PC-3 (cell line): ENCODE results near the gene RBM25. TPM values are rescaled to one million over a fixed set of nuclear protein-coding genes. Genes with fewer than 3 reads are reported as not detected.

ENCODE experiments used
- ATAC-seq: fragments of 200-7000 bp; cut with Tn5 transposase; 2 replicates; pipeline ENCODE4 v1.9.1; 2020; ENCODE audit warnings: mild to moderate bottlenecking, moderate library complexity
- BruUV-seq: library from RNA; stranded (reverse); fragments of 400-500 nt; replicated peaks from 2 replicates; lab custom pipeline; 2021; lab: Mats Ljungman, UMichigan
- CTCF ChIA-PET: fragments of 300-600 bp; sonication (Branson Sonifier 250); formaldehyde crosslinking; loops from one replicate; lab custom pipeline; 2022; ENCODE audit warnings: antibody characterized with exemption; lab: Charles Lee
- POLR2A ChIA-PET: fragments of 300-600 bp; sonication (Branson Sonifier 250); formaldehyde crosslinking; loops from one replicate; lab custom pipeline; 2022; ENCODE audit warnings: antibody characterized with exemption; ENCODE audit not compliant: unreplicated experiment; lab: Charles Lee
- DNase-seq: peaks from one replicate; pipeline ENCODE4 v3.0.0-alpha.2; 2015
- H2AFZ ChIP-seq: fragments of 300-600 bp; sonication (generic); 2 replicates; pipeline ENCODE4 v1.6.0; 2016; ENCODE audit warnings: antibody characterized with exemption, low read length
- H3F3A ChIP-seq: fragments of 300-600 bp; sonication (generic); one replicate; pipeline ENCODE4 v1.6.0; 2017; ENCODE audit warnings: antibody characterized with exemption, low read length, control low read depth, mild to moderate bottlenecking; ENCODE audit not compliant: unreplicated experiment
- H3K27ac ChIP-seq: fragments of 300-600 bp; sonication (generic); 2 replicates; pipeline ENCODE4 v1.5.1; 2016; ENCODE audit warnings: mild to moderate bottlenecking, low read length
- H3K27me3 ChIP-seq: fragments of 300-600 bp; sonication (generic); 2 replicates; pipeline ENCODE4 v1.6.1; 2016; ENCODE audit warnings: low read length, mixed read lengths
- H3K36me3 ChIP-seq: fragments of 300-600 bp; sonication (generic); 2 replicates; pipeline ENCODE4 v1.6.1; 2016; ENCODE audit warnings: low read depth, mixed run types, low read length, mixed read lengths
- H3K4me1 ChIP-seq: fragments of 300-600 bp; sonication (generic); 2 replicates; pipeline ENCODE4 v1.5.1; 2016; ENCODE audit warnings: low read length; ENCODE audit not compliant: insufficient read depth
- H3K4me2 ChIP-seq: fragments of 300-600 bp; sonication (generic); 2 replicates; pipeline ENCODE4 v1.6.0; 2016; ENCODE audit warnings: low read length
- H3K4me3 ChIP-seq: fragments of 300-600 bp; sonication (generic); 2 replicates; pipeline ENCODE4 v1.5.1; 2016; ENCODE audit warnings: mild to moderate bottlenecking, low read length, mixed read lengths
- H3K79me2 ChIP-seq: fragments of 300-600 bp; sonication (generic); 2 replicates; pipeline ENCODE4 v1.6.1; 2017; ENCODE audit warnings: low read length, mixed read lengths
- H3K9ac ChIP-seq: fragments of 300-600 bp; sonication (generic); 2 replicates; pipeline ENCODE4 v1.6.0; 2016; ENCODE audit warnings: mild to moderate bottlenecking, low read length
- H3K9me2 ChIP-seq: fragments of 300-600 bp; sonication (generic); replicated peaks from 2 replicates; pipeline ENCODE4 v1.6.1; 2016; ENCODE audit warnings: mixed run types, low read length, mixed read lengths
- H3K9me3 ChIP-seq: fragments of 300-600 bp; sonication (generic); 2 replicates; pipeline ENCODE4 v1.6.1; 2016; ENCODE audit warnings: low read length, mixed read lengths
- H4K20me1 ChIP-seq: fragments of 300-600 bp; sonication (generic); 2 replicates; pipeline ENCODE4 v1.6.1; 2016; ENCODE audit warnings: low read length, mixed read lengths
- EZH2 ChIP-seq: fragments of 300-600 bp; sonication (generic); IDR thresholded peaks from one replicate; pipeline ENCODE4 v1.6.1; 2017; ENCODE audit warnings: antibody characterized with exemption, mild to moderate bottlenecking, low read length; ENCODE audit not compliant: unreplicated experiment
- EZH2phosphoT487 ChIP-seq: fragments of 300-600 bp; sonication (generic); IDR thresholded peaks from 2 replicates; pipeline ENCODE4 v1.6.1; 2018; ENCODE audit warnings: mild to moderate bottlenecking, antibody characterized with exemption, low read length, borderline replicate concordance
- intact Hi-C: fragments of 100-400 bp; cut with micrococcal nuclease; formaldehyde crosslinking; loops from 2 replicates; pipeline ENCODE4 v1.9.0; 2023
- total RNA-seq: library from RNA; depleted of rRNA; stranded (reverse); fragments of >200 nt; gene quantifications from 2 replicates; pipeline ENCODE4 v1.2.3, GENCODE V29; 2014
- TF ChIP-seq, protein P1 (sequence below): fragments of 300-600 bp; sonication (generic); conservative IDR thresholded peaks from 2 replicates; pipeline ENCODE4 v1.5.1; 2017; ENCODE audit warnings: antibody characterized with exemption, low read depth, mild to moderate bottlenecking, low read length

Gene RBM25
- total RNA-seq, 1 experiment from 2014 or later = 53.2 TPM

GRCh38 chr14:73026243-73026844, 32.0 kb upstream of the RBM25 start:
- ATAC-seq (no peak; the same call in 1 of the 2 replicates), DNase-seq (no peak)
- Histone ChIP-seq H3K36me3 (peaks cover 8% of the 10 kb centered on the region; the same call in 1 of the 2 replicates), H3K79me2 (peaks cover 15% of the 10 kb centered on the region), H2AFZ (peak overlapping the region; percentile 92), H4K20me1 (no peaks in the 10 kb centered on the region), H3K27me3 (no peaks in the 10 kb centered on the region), H3K9ac (peak overlapping the region; percentile 68), H3K4me1 (peaks cover 18% of the 10 kb centered on the region), H3K9me2 (no peaks in the 10 kb centered on the region), H3K9me3 (no peaks in the 10 kb centered on the region), H3K4me3 (peak overlapping the region; percentile 81), H3K27ac (no peak overlapping the region), H3F3A (no peaks in the 10 kb centered on the region), H3K4me2 (peak overlapping the region; percentile 89)
- no peak for TF ChIP-seq EZH2
- no peak for TF ChIP-seq EZH2phosphoT487
- TF ChIP-seq, protein P1, sequence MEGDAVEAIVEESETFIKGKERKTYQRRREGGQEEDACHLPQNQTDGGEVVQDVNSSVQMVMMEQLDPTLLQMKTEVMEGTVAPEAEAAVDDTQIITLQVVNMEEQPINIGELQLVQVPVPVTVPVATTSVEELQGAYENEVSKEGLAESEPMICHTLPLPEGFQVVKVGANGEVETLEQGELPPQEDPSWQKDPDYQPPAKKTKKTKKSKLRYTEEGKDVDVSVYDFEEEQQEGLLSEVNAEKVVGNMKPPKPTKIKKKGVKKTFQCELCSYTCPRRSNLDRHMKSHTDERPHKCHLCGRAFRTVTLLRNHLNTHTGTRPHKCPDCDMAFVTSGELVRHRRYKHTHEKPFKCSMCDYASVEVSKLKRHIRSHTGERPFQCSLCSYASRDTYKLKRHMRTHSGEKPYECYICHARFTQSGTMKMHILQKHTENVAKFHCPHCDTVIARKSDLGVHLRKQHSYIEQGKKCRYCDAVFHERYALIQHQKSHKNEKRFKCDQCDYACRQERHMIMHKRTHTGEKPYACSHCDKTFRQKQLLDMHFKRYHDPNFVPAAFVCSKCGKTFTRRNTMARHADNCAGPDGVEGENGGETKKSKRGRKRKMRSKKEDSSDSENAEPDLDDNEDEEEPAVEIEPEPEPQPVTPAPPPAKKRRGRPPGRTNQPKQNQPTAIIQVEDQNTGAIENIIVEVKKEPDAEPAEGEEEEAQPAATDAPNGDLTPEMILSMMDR = no peak
- POLR2A ChIA-PET = interaction anchor here (0.6 to 1.7 kb wide), 10 partner anchors 11 to 518 kb away, joined by 3 to 30 read pairs (median 4); partner anchors contain the start of genes PSEN1 and RBM25
- CTCF ChIA-PET = interaction anchor here (0.7 to 1.0 kb wide), 5 partner anchors 33 to 78 kb away, joined by 3 to 11 read pairs (median 3); partner anchors contain the start of gene RBM25
- intact Hi-C loops = loop anchor here (2.0 to 5.0 kb wide), 2 partner anchors 46 to 66 kb away; no protein-coding TSS in a partner anchor
- BruUV-seq = TSS peak; percentile 55

- CTCF ChIA-PET = interaction anchor here (0.7 to 1.0 kb wide), 5 partner anchors 27 to 79 kb away, joined by 3 to 11 read pairs (median 4); partner anchors contain the start of gene RBM25
- no peaks in the 10 kb centered on the region for H3K27me3 ChIP-seq
Observed at GRCh38 chr14:73026845-73027542, 31.3 kb upstream of the RBM25 start, which contains the start of gene ZFYVE1. Gene ZFYVE1 (minus strand): TSS chr14:73027106. CDS start chr14:73024508, 2,598 bp downstream.

More at GRCh38 chr14:73026845-73027542, 31.3 kb upstream of the RBM25 start, which contains the start of gene ZFYVE1:
- Histone ChIP-seq H3K4me3 (peak within 1 kb of the TSS; percentile 81), H2AFZ (peak within 1 kb of the TSS; percentile 92), H4K20me1 (no peaks in the 10 kb centered on the region), H3K4me2 (peak within 1 kb of the TSS; percentile 89), H3K27ac (no peak within 1 kb of the TSS), H3K9me3 (no peaks in the 10 kb centered on the region), H3K36me3 (peaks cover 8% of the 10 kb centered on the region; the same call in 1 of the 2 replicates), H3K79me2 (peaks cover 15% of the 10 kb centered on the region), H3F3A (no peaks in the 10 kb centered on the region), H3K9me2 (no peaks in the 10 kb centered on the region), H3K9ac (peak within 1 kb of the TSS; percentile 68), H3K4me1 (peaks cover 18% of the 10 kb centered on the region)
- ATAC-seq (peak; percentile 99), DNase-seq (peak; percentile 100)
- intact Hi-C loops = loop anchor here (1.0 to 5.0 kb wide), 4 partner anchors 31 to 101 kb away; partner anchors contain the start of genes DCAF4 and RBM25
- POLR2A ChIA-PET = interaction anchor here (0.5 to 1.7 kb wide), 10 partner anchors 10 to 519 kb away, joined by 3 to 30 read pairs (median 4); partner anchors contain the start of genes PSEN1 and RBM25
- no TSS peak for BruUV-seq
- TF ChIP-seq EZH2phosphoT487 (no peak), EZH2 (no peak)
- TF ChIP-seq, protein P1 = no peak
